Keratinocyte (primary cell): ENCODE data around the gene CCDC7. TPM values are rescaled to one million over a fixed set of nuclear protein-coding genes. Genes with fewer than 3 reads are reported as not detected.

Source experiments
- DNase-seq: peaks from one replicate; pipeline ENCODE4 v3.0.0-alpha.2; 2011; ENCODE audit warnings: low read depth, missing footprints, low spot score
- FAIRE-seq: peaks from 2 replicates; lab custom pipeline; 2011; peaks lifted over from hg19 to GRCh38; lab: Jason Lieb, UNC
- H2AFZ ChIP-seq: 2 replicates; pipeline ENCODE4 v1.6.0; 2012; ENCODE audit warnings: low read length, control low read depth, inconsistent platforms; ENCODE audit not compliant: control insufficient read depth
- H3K27ac ChIP-seq: 2 replicates; pipeline ENCODE4 v1.5.1; 2011; ENCODE audit warnings: low read length; ENCODE audit not compliant: control insufficient read depth, insufficient read depth
- H3K27me3 ChIP-seq: 3 replicates; pipeline ENCODE4 v1.6.0; 2011; ENCODE audit warnings: low read length; ENCODE audit not compliant: control insufficient read depth, insufficient read depth; ENCODE audit errors: extremely low read depth
- H3K36me3 ChIP-seq, 2 experiments: 2 replicates in 1 of 2; 3 replicates in 1 of 2; pipeline ENCODE4 v1.5.1; 2011; ENCODE audit warnings: low read length in 2 of 2, mild to moderate bottlenecking in 1 of 2; ENCODE audit not compliant: control insufficient read depth in 2 of 2, insufficient read depth in 2 of 2; ENCODE audit errors: extremely low read depth in 1 of 2
- H3K4me1 ChIP-seq: 3 replicates; pipeline ENCODE4 v1.5.1; 2011; ENCODE audit warnings: low read length; ENCODE audit not compliant: control insufficient read depth, insufficient read depth; ENCODE audit errors: extremely low read depth
- H3K4me2 ChIP-seq: 3 replicates; pipeline ENCODE4 v1.6.0; 2011; ENCODE audit warnings: low read depth, low read length; ENCODE audit not compliant: control insufficient read depth, insufficient read depth; ENCODE audit errors: extremely low read depth
- H3K4me3 ChIP-seq, 3 experiments: fragments of 200-600 bp in 1 of 3; sonication (generic) in 1 of 3; 2 replicates in 2 of 3; 3 replicates in 1 of 3; pipeline ENCODE4 v1.5.1; 2011 to 2016; ENCODE audit warnings: low read length in 3 of 3, mild to moderate bottlenecking in 3 of 3, control low read depth in 2 of 3, inconsistent platforms in 1 of 3, low read depth in 1 of 3, mixed read lengths in 1 of 3, mixed run types in 1 of 3, moderate library complexity in 1 of 3; ENCODE audit not compliant: control insufficient read depth in 2 of 3, insufficient read depth in 2 of 3; ENCODE audit errors: extremely low read depth in 1 of 3
- H3K79me2 ChIP-seq: 2 replicates; pipeline ENCODE4 v1.6.0; 2012; ENCODE audit warnings: low read length; ENCODE audit not compliant: control insufficient read depth, insufficient read depth
- H3K9ac ChIP-seq: 3 replicates; pipeline ENCODE4 v1.6.0; 2011; ENCODE audit warnings: low read length; ENCODE audit not compliant: control insufficient read depth, insufficient read depth; ENCODE audit errors: extremely low read depth
- H3K9me1 ChIP-seq: 3 replicates; pipeline ENCODE4 v1.6.0; 2011; ENCODE audit warnings: low read length; ENCODE audit not compliant: control insufficient read depth, insufficient read depth; ENCODE audit errors: extremely low read depth
- H3K9me3 ChIP-seq: 2 replicates; pipeline ENCODE4 v1.5.1; 2012; ENCODE audit warnings: low read depth, low read length; ENCODE audit not compliant: control insufficient read depth
- H4K20me1 ChIP-seq: 3 replicates; pipeline ENCODE4 v1.6.0; 2011; ENCODE audit warnings: low read length; ENCODE audit not compliant: control insufficient read depth, insufficient read depth; ENCODE audit errors: extremely low read depth
- CTCF ChIP-seq, 3 experiments: IDR thresholded peaks in 1 of 3; conservative IDR thresholded peaks in 1 of 3; optimal IDR thresholded peaks in 1 of 3; 2 replicates in 2 of 3; 3 replicates in 1 of 3; pipeline versions ENCODE3 to v1.5.1; 2011; ENCODE audit warnings: low read length in 3 of 3, mild to moderate bottlenecking in 3 of 3, moderate library complexity in 2 of 3, control low read depth in 1 of 3, inconsistent platforms in 1 of 3; ENCODE audit not compliant: insufficient read depth in 2 of 3; ENCODE audit errors: extremely low read depth in 1 of 3
- EZH2 ChIP-seq: IDR thresholded peaks from one replicate; pipeline ENCODE4 v1.6.1; 2012; ENCODE audit warnings: inconsistent platforms, mild to moderate bottlenecking, low read length, moderate library complexity
- dilution Hi-C: fragments of 300-500 bp; cut with MboI; formaldehyde crosslinking; loops from one replicate; pipeline ENCODE4 v1.7.0; 2020; ENCODE audit warnings: low sequenced_read_pairs; ENCODE audit not compliant: extremely low pct_ligation_motif_present
- polyA plus RNA-seq, 5 experiments: library from polyadenylated mRNA; depleted of rRNA in 3 of 5; stranded (reverse) in 3 of 5; stranded (forward) in 1 of 5; unstranded in 1 of 5; fragments of >200 nt; gene quantifications; 1 replicate in 1 of 5; 2 replicates in 3 of 5; 3 replicates in 1 of 5; pipeline versions ENCODE4 v1.2.1 to v1.2.3, GENCODE V29; 2011 to 2012; ENCODE audit warnings: missing spikeins in 2 of 5, low read depth in 1 of 5, low replicate concordance in 1 of 5

The CCDC7 gene
- polyA plus RNA-seq, 1 donor (not counting 4 experiments of a cell fraction or from before 2014, with no cell fraction given), result 1.1 TPM

GRCh38 chr10:32684291-32684690 lies 238.4 kb downstream of the CCDC7 start:
- Histone ChIP-seq H3K4me3 (no peak overlapping the region), H3K27ac (no peak overlapping the region), H3K36me3 (no peaks in the 10 kb centered on the region), H4K20me1 (no peaks in the 10 kb centered on the region), H3K4me1 (no peaks in the 10 kb centered on the region), H3K27me3 (no peaks in the 10 kb centered on the region), H2AFZ (no peak overlapping the region), H3K9me3 (no peaks in the 10 kb centered on the region), H3K79me2 (no peaks in the 10 kb centered on the region), H3K9ac (no peak overlapping the region), H3K4me2 (no peak overlapping the region), H3K9me1 (no peaks in the 10 kb centered on the region)
- TF ChIP-seq EZH2 (no peak), CTCF (optimal IDR thresholded peaks at IDR 0.05 in 1 of 3, IDR thresholded peaks at IDR 0.05 in 1 of 3, conservative IDR thresholded peaks at IDR 0.05 in 1 of 3; ENCODE audit: extremely low read depth in 1 of 3, insufficient read depth in 2 of 3, low read length in 3 of 3) (no peak)
- DNase-seq (no peak), FAIRE-seq (no peak)
- dilution Hi-C loops, result no loop called here

DNA sequence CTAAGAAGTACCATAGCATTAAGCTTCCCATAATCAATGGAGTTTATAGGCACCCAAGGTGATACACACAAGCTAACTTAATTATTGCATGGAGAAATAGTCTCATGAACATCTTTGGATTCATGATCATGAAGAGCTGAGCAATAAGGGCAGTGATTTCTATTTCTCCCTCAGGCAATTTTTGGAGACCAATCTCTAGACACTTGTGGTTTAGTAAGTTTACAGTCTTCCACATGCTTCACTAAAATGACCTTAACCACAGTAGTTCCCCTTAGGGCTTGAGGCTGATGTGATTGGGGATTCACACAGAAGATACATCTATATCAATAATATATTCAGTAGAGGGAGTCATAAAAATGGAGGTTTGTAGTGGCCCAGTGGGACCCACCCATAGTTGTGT lies 241.2 kb downstream of the CCDC7 start:
- Histone ChIP-seq H3K27me3 (no peaks in the 10 kb centered on the region), H3K9me3 (no peaks in the 10 kb centered on the region), H3K4me3 (no peak overlapping the region), H3K9me1 (no peaks in the 10 kb centered on the region), H3K27ac (no peak overlapping the region), H3K79me2 (no peaks in the 10 kb centered on the region), H3K36me3 (no peaks in the 10 kb centered on the region), H4K20me1 (no peaks in the 10 kb centered on the region), H2AFZ (no peak overlapping the region), H3K9ac (no peak overlapping the region), H3K4me2 (no peak overlapping the region), H3K4me1 (peaks cover 8% of the 10 kb centered on the region)
- dilution Hi-C loops, result no loop called here
- no peak for DNase-seq
- TF ChIP-seq EZH2 (no peak), CTCF (optimal IDR thresholded peaks at IDR 0.05 in 1 of 3, IDR thresholded peaks at IDR 0.05 in 1 of 3, conservative IDR thresholded peaks at IDR 0.05 in 1 of 3; ENCODE audit: extremely low read depth in 1 of 3, insufficient read depth in 2 of 3, low read length in 3 of 3) (no peak)
- peak; percentile 39 for FAIRE-seq
